SK-N-SH treated with all-trans-retinoic acid at 6 μM for 48 hours (cell line): ENCODE results near the gene DYNC1H1.

Source experiments
- ARNTL ChIP-seq: fragments of 450-650 bp; formaldehyde crosslinking; IDR thresholded peaks from 2 replicates; pipeline ENCODE4 v1.5.0; 2020; ENCODE audit warnings: low read depth, mild to moderate bottlenecking, moderate library complexity, borderline replicate concordance
- GLIS3 ChIP-seq: fragments of 250-450 bp; sonication (Bioruptor Pico); IDR thresholded peaks from 2 replicates; pipeline ENCODE4 v1.5.0; 2020; ENCODE audit warnings: mild to moderate bottlenecking, moderate library complexity
- ISL1 ChIP-seq: fragments of 250-450 bp; sonication (Bioruptor Pico); IDR thresholded peaks from 2 replicates; pipeline ENCODE4 v2.1.2; 2022; ENCODE audit warnings: mild to moderate bottlenecking, moderate library complexity
- OSR1 ChIP-seq: fragments of 250-450 bp; sonication (Bioruptor Pico); IDR thresholded peaks from 2 replicates; pipeline ENCODE4 v1.8.0; 2022; ENCODE audit warnings: moderate library complexity, mild to moderate bottlenecking, inconsistent platforms
- RARB ChIP-seq: fragments of 250-450 bp; sonication (Bioruptor Pico); IDR thresholded peaks from 2 replicates; pipeline ENCODE4 v1.8.0; 2021; ENCODE audit warnings: mild to moderate bottlenecking, moderate library complexity
- ZC3H10 ChIP-seq: fragments of 250-450 bp; sonication (Bioruptor Pico); IDR thresholded peaks from 2 replicates; pipeline ENCODE4 v1.5.1; 2021; ENCODE audit warnings: mild to moderate bottlenecking, moderate library complexity
- ZFP3 ChIP-seq: fragments of 250-450 bp; sonication (Bioruptor Pico); IDR thresholded peaks from 2 replicates; pipeline ENCODE4 v1.5.0; 2020; ENCODE audit warnings: mild to moderate bottlenecking, moderate library complexity
- ZNF70 ChIP-seq: fragments of 450-650 bp; formaldehyde crosslinking; IDR thresholded peaks from 2 replicates; pipeline ENCODE4 v1.5.0; 2020; ENCODE audit warnings: mild to moderate bottlenecking, moderate library complexity
- ZNF8 ChIP-seq: fragments of 450-650 bp; formaldehyde crosslinking; IDR thresholded peaks from 2 replicates; pipeline ENCODE4 v1.5.0; 2020; ENCODE audit warnings: mild to moderate bottlenecking, moderate library complexity
- TF ChIP-seq, protein P1 (sequence below): fragments of 250-450 bp; sonication (Bioruptor Pico); IDR thresholded peaks from 2 replicates; pipeline ENCODE4 v1.8.0; 2021; ENCODE audit warnings: low read depth, mild to moderate bottlenecking, moderate library complexity, borderline replicate concordance
- TF ChIP-seq, protein P2 (sequence below): fragments of 250-450 bp; sonication (Bioruptor Pico); IDR thresholded peaks from 2 replicates; pipeline ENCODE4 v1.8.0; 2020; ENCODE audit warnings: mild to moderate bottlenecking, moderate library complexity, borderline replicate concordance
- TF ChIP-seq, protein P3 (sequence below): fragments of 250-450 bp; sonication (Bioruptor Pico); IDR thresholded peaks from 2 replicates; pipeline ENCODE4 v1.5.0; 2020; ENCODE audit warnings: mild to moderate bottlenecking, moderate library complexity
- TF ChIP-seq, protein P4 (sequence below): fragments of 250-450 bp; sonication (Bioruptor Pico); IDR thresholded peaks from 2 replicates; pipeline ENCODE4 v1.5.1; 2020; ENCODE audit warnings: low read depth, mild to moderate bottlenecking, moderate library complexity
- TF ChIP-seq, protein P5 (sequence below): fragments of 250-450 bp; sonication (Bioruptor Pico); IDR thresholded peaks from 2 replicates; pipeline ENCODE4 v1.5.1; 2021; ENCODE audit warnings: mild to moderate bottlenecking, moderate library complexity

DNA sequence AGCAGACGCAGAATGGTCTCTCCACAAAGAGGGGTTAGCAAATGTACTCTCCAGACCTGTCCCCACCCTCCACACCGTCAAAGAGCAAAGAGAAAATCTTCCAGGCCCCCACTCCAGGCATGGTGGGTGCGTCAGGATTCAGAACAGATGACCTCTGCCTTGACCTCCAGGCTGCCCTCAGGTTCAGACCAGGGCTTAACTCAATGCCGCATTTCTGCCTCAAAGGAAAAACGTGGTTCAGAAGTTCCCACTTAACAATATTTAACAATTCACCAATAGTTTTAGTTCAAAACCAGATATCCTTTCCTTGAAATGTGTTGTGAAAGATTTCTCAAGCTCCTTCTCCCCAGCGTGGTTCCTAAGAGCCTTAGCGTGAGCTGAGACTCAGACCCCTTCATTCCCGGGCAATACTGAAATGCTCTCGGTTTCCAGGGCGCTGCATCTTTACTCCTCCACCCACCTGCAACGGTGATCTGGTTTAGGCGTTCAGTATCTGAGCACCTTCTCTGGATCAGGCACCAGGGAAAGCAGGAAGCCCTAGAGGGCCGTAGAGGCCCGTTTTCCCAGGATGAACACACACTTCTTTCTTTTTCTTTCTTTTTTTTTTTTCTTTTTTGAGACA is 99.5 kb downstream of the DYNC1H1 start:
- TF ChIP-seq, protein P1, sequence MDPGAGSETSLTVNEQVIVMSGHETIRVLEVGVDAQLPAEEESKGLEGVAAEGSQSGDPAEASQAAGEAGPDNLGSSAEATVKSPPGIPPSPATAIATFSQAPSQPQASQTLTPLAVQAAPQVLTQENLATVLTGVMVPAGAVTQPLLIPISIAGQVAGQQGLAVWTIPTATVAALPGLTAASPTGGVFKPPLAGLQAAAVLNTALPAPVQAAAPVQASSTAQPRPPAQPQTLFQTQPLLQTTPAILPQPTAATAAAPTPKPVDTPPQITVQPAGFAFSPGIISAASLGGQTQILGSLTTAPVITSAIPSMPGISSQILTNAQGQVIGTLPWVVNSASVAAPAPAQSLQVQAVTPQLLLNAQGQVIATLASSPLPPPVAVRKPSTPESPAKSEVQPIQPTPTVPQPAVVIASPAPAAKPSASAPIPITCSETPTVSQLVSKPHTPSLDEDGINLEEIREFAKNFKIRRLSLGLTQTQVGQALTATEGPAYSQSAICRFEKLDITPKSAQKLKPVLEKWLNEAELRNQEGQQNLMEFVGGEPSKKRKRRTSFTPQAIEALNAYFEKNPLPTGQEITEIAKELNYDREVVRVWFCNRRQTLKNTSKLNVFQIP (CRISPR knock-in tag) = no peak
- TF ChIP-seq, protein P2, sequence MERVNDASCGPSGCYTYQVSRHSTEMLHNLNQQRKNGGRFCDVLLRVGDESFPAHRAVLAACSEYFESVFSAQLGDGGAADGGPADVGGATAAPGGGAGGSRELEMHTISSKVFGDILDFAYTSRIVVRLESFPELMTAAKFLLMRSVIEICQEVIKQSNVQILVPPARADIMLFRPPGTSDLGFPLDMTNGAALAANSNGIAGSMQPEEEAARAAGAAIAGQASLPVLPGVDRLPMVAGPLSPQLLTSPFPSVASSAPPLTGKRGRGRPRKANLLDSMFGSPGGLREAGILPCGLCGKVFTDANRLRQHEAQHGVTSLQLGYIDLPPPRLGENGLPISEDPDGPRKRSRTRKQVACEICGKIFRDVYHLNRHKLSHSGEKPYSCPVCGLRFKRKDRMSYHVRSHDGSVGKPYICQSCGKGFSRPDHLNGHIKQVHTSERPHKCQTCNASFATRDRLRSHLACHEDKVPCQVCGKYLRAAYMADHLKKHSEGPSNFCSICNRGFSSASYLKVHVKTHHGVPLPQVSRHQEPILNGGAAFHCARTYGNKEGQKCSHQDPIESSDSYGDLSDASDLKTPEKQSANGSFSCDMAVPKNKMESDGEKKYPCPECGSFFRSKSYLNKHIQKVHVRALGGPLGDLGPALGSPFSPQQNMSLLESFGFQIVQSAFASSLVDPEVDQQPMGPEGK = no peak
- no peak for TF ChIP-seq ZC3H10 (CRISPR knock-in tag)
- no peak for TF ChIP-seq RARB (CRISPR knock-in tag)
- TF ChIP-seq, protein P3, sequence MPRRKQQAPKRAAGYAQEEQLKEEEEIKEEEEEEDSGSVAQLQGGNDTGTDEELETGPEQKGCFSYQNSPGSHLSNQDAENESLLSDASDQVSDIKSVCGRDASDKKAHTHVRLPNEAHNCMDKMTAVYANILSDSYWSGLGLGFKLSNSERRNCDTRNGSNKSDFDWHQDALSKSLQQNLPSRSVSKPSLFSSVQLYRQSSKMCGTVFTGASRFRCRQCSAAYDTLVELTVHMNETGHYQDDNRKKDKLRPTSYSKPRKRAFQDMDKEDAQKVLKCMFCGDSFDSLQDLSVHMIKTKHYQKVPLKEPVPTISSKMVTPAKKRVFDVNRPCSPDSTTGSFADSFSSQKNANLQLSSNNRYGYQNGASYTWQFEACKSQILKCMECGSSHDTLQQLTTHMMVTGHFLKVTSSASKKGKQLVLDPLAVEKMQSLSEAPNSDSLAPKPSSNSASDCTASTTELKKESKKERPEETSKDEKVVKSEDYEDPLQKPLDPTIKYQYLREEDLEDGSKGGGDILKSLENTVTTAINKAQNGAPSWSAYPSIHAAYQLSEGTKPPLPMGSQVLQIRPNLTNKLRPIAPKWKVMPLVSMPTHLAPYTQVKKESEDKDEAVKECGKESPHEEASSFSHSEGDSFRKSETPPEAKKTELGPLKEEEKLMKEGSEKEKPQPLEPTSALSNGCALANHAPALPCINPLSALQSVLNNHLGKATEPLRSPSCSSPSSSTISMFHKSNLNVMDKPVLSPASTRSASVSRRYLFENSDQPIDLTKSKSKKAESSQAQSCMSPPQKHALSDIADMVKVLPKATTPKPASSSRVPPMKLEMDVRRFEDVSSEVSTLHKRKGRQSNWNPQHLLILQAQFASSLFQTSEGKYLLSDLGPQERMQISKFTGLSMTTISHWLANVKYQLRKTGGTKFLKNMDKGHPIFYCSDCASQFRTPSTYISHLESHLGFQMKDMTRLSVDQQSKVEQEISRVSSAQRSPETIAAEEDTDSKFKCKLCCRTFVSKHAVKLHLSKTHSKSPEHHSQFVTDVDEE (CRISPR knock-in tag) = no peak
- no peak for TF ChIP-seq ZNF70
- no peak for TF ChIP-seq GLIS3 (CRISPR knock-in tag)
- TF ChIP-seq, protein P4, sequence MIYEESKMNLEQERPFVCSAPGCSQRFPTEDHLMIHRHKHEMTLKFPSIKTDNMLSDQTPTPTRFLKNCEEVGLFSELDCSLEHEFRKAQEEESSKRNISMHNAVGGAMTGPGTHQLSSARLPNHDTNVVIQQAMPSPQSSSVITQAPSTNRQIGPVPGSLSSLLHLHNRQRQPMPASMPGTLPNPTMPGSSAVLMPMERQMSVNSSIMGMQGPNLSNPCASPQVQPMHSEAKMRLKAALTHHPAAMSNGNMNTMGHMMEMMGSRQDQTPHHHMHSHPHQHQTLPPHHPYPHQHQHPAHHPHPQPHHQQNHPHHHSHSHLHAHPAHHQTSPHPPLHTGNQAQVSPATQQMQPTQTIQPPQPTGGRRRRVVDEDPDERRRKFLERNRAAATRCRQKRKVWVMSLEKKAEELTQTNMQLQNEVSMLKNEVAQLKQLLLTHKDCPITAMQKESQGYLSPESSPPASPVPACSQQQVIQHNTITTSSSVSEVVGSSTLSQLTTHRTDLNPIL = no peak
- no peak for TF ChIP-seq ZNF8
- TF ChIP-seq, protein P5, sequence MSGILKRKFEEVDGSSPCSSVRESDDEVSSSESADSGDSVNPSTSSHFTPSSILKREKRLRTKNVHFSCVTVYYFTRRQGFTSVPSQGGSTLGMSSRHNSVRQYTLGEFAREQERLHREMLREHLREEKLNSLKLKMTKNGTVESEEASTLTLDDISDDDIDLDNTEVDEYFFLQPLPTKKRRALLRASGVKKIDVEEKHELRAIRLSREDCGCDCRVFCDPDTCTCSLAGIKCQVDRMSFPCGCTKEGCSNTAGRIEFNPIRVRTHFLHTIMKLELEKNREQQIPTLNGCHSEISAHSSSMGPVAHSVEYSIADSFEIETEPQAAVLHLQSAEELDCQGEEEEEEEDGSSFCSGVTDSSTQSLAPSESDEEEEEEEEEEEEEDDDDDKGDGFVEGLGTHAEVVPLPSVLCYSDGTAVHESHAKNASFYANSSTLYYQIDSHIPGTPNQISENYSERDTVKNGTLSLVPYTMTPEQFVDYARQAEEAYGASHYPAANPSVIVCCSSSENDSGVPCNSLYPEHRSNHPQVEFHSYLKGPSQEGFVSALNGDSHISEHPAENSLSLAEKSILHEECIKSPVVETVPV (CRISPR knock-in tag) = no peak
- TF ChIP-seq ISL1 (CRISPR knock-in tag) = no peak
- TF ChIP-seq OSR1 (CRISPR knock-in tag) = no peak
- no peak for TF ChIP-seq ZFP3 (CRISPR knock-in tag)
- no peak for TF ChIP-seq ARNTL (CRISPR knock-in tag)
